Common myeloid progenitor, CD34-positive (primary cell): ENCODE results near the gene SLC7A4.
"Not testable (repeated sequence)": the region's sequence is repeated elsewhere in the genome, so short reads cannot be mapped to it uniquely, and the experiment has no call there.

Experiments
- CTCF ChIA-PET: fragments of 350-600 bp; sonication (Branson Sonifier 250); formaldehyde crosslinking; loops from one replicate; lab custom pipeline; 2021; ENCODE audit warnings: antibody characterized with exemption; lab: Charles Lee
- POLR2A ChIA-PET: fragments of 350-600 bp; sonication (Branson Sonifier 250); formaldehyde crosslinking; loops from one replicate; lab custom pipeline; 2021; ENCODE audit warnings: antibody characterized with exemption; lab: Charles Lee
- DNase-seq, 3 donors: peaks; one replicate each; pipeline versions ENCODE4 v3.0.0 to v3.0.0-alpha.2; 2013
- H3K27ac ChIP-seq, 2 experiments: 1 replicate in 1 of 2; 2 replicates in 1 of 2; pipeline ENCODE4 v1.7.0; 2013; ENCODE audit warnings: inconsistent platforms in 2 of 2, low read length in 2 of 2, mild to moderate bottlenecking in 2 of 2, low read depth in 1 of 2, moderate library complexity in 1 of 2; ENCODE audit not compliant: severe bottlenecking in 2 of 2, insufficient read depth in 1 of 2, poor library complexity in 1 of 2
- H3K27me3 ChIP-seq, 5 experiments: replicated peaks in 2 of 5; 1 replicate in 3 of 5; 2 replicates in 2 of 5; pipeline versions ENCODE4 v1.6.1 to v1.7.0; 2013; ENCODE audit warnings: low read length in 4 of 5, mild to moderate bottlenecking in 2 of 5, moderate library complexity in 2 of 5, inconsistent platforms in 1 of 5; ENCODE audit not compliant: insufficient read depth in 5 of 5, control insufficient read depth in 4 of 5
- H3K36me3 ChIP-seq, 4 experiments: 1 replicate in 2 of 4; 2 replicates in 2 of 4; pipeline versions ENCODE4 v1.6.1 to v1.7.0; 2013; ENCODE audit warnings: low read length in 3 of 4, control low read depth in 1 of 4, mild to moderate bottlenecking in 1 of 4; ENCODE audit not compliant: control insufficient read depth in 4 of 4, insufficient read depth in 4 of 4
- H3K4me1 ChIP-seq, 4 experiments: 1 replicate in 3 of 4; 2 replicates in 1 of 4; pipeline versions ENCODE4 v1.6.1 to v1.7.1; 2013; ENCODE audit warnings: low read length in 3 of 4, mild to moderate bottlenecking in 3 of 4, control low read depth in 1 of 4, inconsistent platforms in 1 of 4, moderate library complexity in 1 of 4; ENCODE audit not compliant: control insufficient read depth in 4 of 4, insufficient read depth in 4 of 4; ENCODE audit errors: control extremely low read depth in 1 of 4
- H3K4me3 ChIP-seq, 7 experiments: 1 replicate in 4 of 7; 2 replicates in 3 of 7; pipeline versions ENCODE4 v1.5.1 to v1.7.0; 2013; ENCODE audit warnings: mild to moderate bottlenecking in 7 of 7, low read length in 6 of 7, moderate library complexity in 6 of 7, inconsistent platforms in 2 of 7, low read depth in 2 of 7, control low read depth in 1 of 7; ENCODE audit not compliant: insufficient read depth in 4 of 7, control insufficient read depth in 1 of 7; ENCODE audit errors: extremely low read depth in 1 of 7
- H3K9me3 ChIP-seq, 5 experiments: 1 replicate in 4 of 5; 2 replicates in 1 of 5; pipeline versions ENCODE4 v1.6.1 to v1.7.1; 2013; ENCODE audit warnings: low read length in 4 of 5, mild to moderate bottlenecking in 2 of 5, inconsistent platforms in 1 of 5, low read depth in 1 of 5, moderate library complexity in 1 of 5; ENCODE audit not compliant: control insufficient read depth in 4 of 5, insufficient read depth in 2 of 5; ENCODE audit errors: control extremely low read depth in 1 of 5
- WGBS: methylation state at CpG from one replicate; pipeline ENCODE4 v1.1.5; 2013; ENCODE audit not compliant: insufficient coverage; 5-methylcytosine and 5-hydroxymethylcytosine counted together

Gene SLC7A4

GRCh38 chr22:21069375-21069774 is 37.0 kb upstream of the SLC7A4 start:
- Histone ChIP-seq H3K4me3 (no peak overlapping the region), H3K9me3 (peaks cover 0 to 3% (median 0%) of the 10 kb centered on the region in 5 experiments), H3K27me3 (peaks cover 0 to 12% (median 3%) of the 10 kb centered on the region in 5 experiments), H3K36me3 (no peaks in the 10 kb centered on the region), H3K27ac (no peak overlapping the region), H3K4me1 (no peaks in the 10 kb centered on the region)
- DNase-seq: no peak
- WGBS: 90% methylated on average over 2 of the region's 5 CpGs
- ChIA-PET CTCF (no interaction called here), POLR2A (no interaction called here)

GRCh38 chr22:21068681-21069276 is 36.4 kb upstream of the SLC7A4 start:
- no peaks in the 10 kb centered on the region for H3K4me1 ChIP-seq
- no peak overlapping the region for H3K27ac ChIP-seq
- 92% methylated on average over 3 of the region's 4 CpGs for WGBS
- H3K9me3 ChIP-seq: peaks cover 0 to 3% (median 0%) of the 10 kb centered on the region in 5 experiments
- CTCF ChIA-PET: no interaction called here
- POLR2A ChIA-PET: no interaction called here
- no peaks in the 10 kb centered on the region for H3K36me3 ChIP-seq
- DNase-seq: no peak
- H3K27me3 ChIP-seq: peaks cover 0 to 12% (median 3%) of the 10 kb centered on the region in 5 experiments
- H3K4me3 ChIP-seq: no peak overlapping the region

- peaks cover 0 to 12% (median 3%) of the 10 kb centered on the region in 5 experiments for H3K27me3 ChIP-seq
- H3K9me3 ChIP-seq: peaks cover 0 to 3% (median 0%) of the 10 kb centered on the region in 5 experiments
- 90% methylated on average over 10 of the region's 12 CpGs for WGBS
- no peaks in the 10 kb centered on the region for H3K36me3 ChIP-seq
- DNase-seq: no peak
- no peak overlapping the region for H3K27ac ChIP-seq
- H3K4me1 ChIP-seq: no peaks in the 10 kb centered on the region
- CTCF ChIA-PET: no interaction called here
- POLR2A ChIA-PET: no interaction called here
- H3K4me3 ChIP-seq: no peak overlapping the region
Measured at GRCh38 chr22:21067901-21068680, 35.7 kb upstream of the SLC7A4 start.

GRCh38 chr22:21067075-21067900 is 34.9 kb upstream of the SLC7A4 start:
- no peaks in the 10 kb centered on the region for H3K36me3 ChIP-seq
- ChIA-PET CTCF (no interaction called here), POLR2A (no interaction called here)
- H3K9me3 ChIP-seq: peaks cover 0 to 3% (median 0%) of the 10 kb centered on the region in 5 experiments
- peaks cover 0 to 12% (median 3%) of the 10 kb centered on the region in 5 experiments for H3K27me3 ChIP-seq
- H3K4me3 ChIP-seq: no peak overlapping the region
- no peaks in the 10 kb centered on the region for H3K4me1 ChIP-seq
- 94% methylated on average over 27 of the region's 28 CpGs for WGBS
- no peak overlapping the region for H3K27ac ChIP-seq
- no peak for DNase-seq

- CTCF ChIA-PET: interaction anchor here (1.4 kb wide), 1 partner anchor 18 kb away, joined by 3 read pairs; no protein-coding TSS in a partner anchor
Measured at GRCh38 chr22:21064917-21065864, 32.8 kb upstream of the SLC7A4 start.

GRCh38 chr22:21064425-21064824 is 32.1 kb upstream of the SLC7A4 start:
- H3K9me3 ChIP-seq, H3K4me3 ChIP-seq, DNase-seq, POLR2A ChIA-PET, CTCF ChIA-PET, H3K27ac ChIP-seq, H3K36me3 ChIP-seq, H3K4me1 ChIP-seq, H3K27me3 ChIP-seq: not testable (repeated sequence)
- 89% methylated on average over 11 of the region's 11 CpGs for WGBS

More at GRCh38 chr22:21064917-21065864, 32.8 kb upstream of the SLC7A4 start:
- DNase-seq: no peak
- H3K27ac ChIP-seq: no peak overlapping the region
- POLR2A ChIA-PET: interaction anchor here (0.7 kb wide), 1 partner anchor 45 kb away, joined by 3 read pairs; no protein-coding TSS in a partner anchor
- WGBS: 77% methylated on average over 10 of the region's 13 CpGs
- H3K4me3 ChIP-seq: no peak overlapping the region
- no peaks in the 10 kb centered on the region for H3K36me3 ChIP-seq
- no peaks in the 10 kb centered on the region for H3K4me1 ChIP-seq
- peaks cover 0 to 6% (median 3%) of the 10 kb centered on the region in 5 experiments for H3K27me3 ChIP-seq
- no peaks in the 10 kb centered on the region for H3K9me3 ChIP-seq
